Activated T-cell treated with anti-CD3 and anti-CD28 coated beads for 4 hours (primary cell): ENCODE data around the gene MYCN.

Experiments used
- DNase-seq: peaks from one replicate; pipeline ENCODE4 v3.0.0-alpha.2; 2020

The MYCN gene

DNA sequence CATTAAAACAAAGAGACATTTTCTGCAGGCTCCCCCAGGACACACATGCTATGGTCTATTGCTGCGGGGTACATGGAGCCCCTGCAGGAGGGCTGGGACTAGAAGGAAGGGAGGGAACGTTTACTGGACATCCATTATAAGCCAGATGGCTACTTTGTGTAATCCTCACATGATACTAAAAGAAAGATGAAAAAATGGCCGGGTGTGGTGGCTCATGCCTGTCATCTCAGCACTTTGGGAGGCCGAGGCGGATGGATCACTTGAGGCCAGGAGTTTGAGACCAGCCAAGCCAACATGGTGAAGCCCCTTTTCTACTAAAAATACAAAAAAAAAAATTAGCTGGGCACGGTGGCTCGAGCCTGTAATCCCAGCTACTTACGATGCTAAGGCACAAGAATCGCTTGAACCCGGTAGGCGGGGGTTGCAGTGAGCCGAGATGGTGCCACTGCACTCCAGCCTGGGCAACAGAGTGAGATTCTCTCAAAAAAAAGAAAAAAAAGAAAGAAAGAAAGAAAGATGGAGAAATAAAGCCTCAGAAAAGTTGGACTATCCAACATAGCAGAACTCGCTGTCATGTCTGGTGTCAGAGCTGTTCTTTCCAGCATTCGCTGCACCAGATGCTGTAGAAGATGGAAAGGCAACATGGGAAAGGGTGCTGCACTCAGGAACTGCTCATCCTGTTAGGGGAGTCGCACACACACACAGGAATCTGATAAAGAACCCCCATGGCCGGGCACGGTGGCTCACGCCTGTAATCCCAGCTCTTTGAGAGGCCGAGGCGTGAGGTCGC lies 7.8 kb upstream of the MYCN start:
- no peak for DNase-seq

DNA sequence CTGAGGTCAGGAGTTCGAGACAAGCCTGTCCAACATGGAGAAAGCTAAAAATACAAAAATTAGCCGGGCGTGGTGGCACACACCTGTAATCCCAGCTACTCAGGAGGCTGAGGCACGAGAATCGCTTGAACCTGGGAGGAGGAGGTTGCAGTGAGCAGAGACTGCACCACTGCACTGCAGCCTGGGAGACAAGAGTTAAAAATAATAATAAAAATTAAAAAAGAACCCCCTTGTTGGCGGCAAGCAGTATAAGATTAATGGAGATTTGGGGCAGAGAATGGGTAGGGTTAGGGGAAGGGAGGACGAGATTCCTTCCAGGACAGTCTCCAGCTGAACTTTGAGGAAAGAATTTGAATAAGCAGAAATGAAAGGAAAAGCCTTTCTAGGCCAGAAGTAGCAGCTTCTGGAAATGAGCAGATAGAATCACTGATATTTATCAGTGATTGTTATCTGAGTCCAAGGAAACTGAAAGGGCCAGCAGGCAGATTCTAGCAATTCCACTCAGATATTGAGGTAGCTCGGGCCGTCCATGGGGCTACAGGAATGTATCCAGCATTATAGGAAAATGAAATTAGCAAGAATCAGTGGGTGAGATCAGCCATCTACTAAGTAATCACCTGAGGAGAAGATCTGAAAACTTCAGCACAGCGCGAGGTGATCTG lies 7.0 kb upstream of the MYCN start:
- no peak for DNase-seq

DNA sequence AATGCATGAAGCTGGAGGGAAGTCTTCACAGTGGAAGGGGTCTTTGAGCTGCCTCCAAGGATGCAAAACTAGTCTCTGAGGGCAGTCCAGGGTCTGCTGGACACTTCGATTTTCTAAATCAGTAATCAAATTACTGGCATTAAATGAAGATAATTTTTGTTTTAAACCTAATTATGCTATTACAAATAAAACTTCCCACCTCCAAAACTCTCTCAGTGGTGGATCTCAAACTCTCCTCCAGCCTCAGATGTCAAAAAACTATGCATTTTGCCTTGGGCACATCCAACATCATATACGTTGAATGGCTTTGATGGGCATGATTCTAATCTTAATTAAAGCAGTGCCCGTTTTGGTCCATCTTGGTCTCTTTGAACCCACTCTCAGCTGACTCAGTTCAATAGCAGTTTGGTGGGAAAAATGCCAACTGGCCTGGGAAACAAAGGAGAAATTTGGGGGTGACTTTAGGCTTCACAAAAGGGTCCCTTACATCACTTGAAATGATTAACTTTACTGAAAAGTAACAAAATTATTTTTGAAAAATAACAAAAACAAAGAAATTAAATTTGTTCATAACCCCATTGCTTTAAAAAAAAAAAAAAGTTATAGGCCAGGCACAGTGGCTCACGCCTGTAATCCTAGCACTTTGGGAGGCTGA lies 5.9 kb upstream of the MYCN start:
- no peak for DNase-seq

GRCh38 chr2:15935189-15935588 lies 5.2 kb upstream of the MYCN start:
- DNase-seq = no peak

DNA sequence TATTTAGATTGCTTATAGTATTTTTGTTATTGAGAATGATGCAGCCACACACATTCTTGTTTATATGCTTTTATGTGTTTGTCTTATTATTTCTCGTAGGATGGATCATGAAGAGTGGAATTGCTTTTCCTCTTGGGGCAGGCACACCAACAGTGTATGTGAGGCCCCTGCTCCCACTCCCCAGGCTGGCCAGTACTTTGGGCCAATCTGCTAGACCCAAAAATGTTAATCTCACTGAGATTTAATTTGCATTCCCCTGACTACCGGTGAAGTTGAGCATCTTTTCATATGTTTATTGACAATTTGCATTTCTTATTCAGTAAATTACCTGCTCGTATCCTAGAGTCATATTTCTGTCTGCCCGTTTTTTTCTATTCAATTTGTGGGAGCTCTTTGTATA lies 4.7 kb upstream of the MYCN start:
- no peak for DNase-seq

DNA sequence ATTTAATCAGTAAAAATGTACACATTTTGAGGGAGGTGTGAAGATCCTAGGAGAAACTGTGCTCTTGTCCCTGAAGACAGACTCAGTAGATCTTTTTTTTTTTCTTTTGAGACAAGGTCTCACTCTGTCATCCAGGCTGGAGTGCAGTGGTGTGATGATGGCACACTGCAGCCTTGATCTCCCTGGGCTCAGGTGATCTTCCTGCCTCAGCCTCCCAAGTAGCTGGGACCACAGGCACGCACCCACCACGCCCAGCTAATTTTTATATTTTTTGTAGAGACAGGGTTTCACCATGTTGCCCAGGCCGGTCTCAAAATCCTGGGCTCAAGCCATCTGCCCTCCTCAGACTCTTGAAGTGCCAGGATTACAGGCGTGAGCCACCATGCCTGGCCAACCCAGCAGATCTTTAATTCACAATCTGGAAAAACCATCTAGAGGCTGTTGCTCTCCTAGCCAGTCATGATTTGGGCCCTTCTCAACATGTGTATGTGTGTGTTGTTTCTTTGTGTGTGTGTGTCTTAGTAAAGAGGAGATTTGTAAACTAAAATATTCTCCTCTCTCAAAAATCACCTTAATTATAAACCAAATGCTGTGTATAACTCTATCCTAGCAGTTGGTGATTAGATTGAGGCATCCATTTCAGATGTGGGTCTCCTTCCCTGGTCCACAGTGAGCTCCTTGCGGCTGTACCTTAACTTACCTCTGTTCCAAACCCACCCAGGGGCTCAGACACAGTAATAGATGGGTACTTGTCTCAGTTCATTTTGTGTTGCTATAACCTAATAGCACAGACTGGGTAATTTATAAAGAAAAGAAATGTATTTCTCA lies 3.9 kb upstream of the MYCN start:
- no peak for DNase-seq

GRCh38 chr2:15937105-15937881 lies 3.1 kb upstream of the MYCN start:
- no peak for DNase-seq

- no peak for DNase-seq
Measured at GRCh38 chr2:15937882-15938802, 2.2 kb upstream of the MYCN start.

DNA sequence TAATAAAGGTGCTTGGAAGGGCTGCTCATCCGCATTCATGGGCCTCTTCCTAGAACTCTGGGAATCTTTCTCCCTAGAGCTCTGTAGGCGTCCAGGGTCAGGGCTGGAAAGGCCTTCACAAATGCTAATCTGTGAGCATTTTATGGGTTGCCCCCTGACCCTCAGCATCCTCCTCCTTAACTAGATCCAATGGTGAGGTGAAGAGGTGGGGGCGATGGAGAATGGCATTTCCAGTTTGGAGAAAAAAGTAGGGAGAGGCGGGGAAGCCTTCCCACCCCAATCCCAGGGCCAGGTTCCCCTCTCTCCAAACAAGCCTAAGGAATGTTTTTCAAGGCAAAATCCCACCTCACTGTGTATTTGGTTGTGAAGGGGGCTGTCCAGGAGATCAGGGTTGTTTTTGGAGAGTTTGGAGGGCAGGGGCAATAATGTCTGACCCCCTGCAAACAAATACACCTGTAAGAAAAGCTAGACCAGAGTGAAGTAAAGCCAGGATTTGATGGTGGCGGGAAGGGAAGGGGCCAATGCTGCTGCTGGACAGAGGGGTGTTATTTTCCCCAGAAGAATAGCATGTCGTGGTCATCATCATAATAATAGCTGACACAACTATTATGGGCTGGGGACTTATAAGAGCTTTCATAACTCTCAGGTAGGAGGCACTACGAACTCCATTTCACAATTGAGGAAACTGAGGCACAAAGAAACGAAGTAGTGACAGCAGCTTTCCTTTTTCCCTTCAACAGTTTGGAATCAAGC lies 1.4 kb upstream of the MYCN start:
- no peak for DNase-seq

- DNase-seq = no peak
Measured at GRCh38 chr2:15939556-15939853, 845 bp upstream of the MYCN start.

DNA sequence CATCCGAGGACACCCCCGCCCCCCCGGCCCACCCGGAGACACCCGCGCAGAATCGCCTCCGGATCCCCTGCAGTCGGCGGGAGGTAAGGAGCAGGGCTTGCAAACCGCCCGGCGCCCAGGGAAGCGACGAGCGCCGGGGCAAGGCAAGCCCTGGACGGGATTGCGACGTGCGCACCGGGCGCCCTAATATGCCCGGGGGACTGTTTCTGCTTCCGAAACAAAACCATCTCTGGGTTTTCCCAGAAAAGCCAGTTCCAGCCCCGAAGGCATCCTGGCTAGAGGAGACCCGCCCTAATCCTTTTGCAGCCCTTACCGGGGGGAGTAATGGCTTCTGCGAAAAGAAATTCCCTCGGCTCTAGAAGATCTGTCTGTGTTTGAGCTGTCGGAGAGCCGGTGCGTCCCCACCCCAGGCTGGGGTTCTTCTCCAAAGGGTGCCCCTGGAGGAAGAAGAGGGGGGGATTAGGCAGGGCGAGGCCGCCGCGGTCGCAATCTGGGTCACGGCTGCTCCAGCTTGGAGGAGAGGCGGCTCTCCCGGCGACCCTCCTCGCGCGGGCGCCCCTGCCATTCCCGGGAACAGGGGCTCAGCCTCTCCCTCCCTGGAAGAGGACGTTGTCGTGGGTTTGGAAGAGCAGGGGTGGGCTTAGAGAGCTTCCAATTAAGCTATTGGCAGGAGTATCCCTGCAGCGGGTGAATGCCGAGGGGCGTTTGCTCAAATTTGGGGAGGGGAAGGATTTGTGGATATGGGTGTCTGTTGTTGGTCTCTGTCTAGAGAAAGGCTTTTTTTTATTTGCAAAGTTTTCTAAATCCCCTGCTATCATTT lies 521 bp downstream of the MYCN start:
- no peak for DNase-seq

GRCh38 chr2:15941481-15941850 lies 1.1 kb downstream of the MYCN start:
- DNase-seq = no peak

DNA sequence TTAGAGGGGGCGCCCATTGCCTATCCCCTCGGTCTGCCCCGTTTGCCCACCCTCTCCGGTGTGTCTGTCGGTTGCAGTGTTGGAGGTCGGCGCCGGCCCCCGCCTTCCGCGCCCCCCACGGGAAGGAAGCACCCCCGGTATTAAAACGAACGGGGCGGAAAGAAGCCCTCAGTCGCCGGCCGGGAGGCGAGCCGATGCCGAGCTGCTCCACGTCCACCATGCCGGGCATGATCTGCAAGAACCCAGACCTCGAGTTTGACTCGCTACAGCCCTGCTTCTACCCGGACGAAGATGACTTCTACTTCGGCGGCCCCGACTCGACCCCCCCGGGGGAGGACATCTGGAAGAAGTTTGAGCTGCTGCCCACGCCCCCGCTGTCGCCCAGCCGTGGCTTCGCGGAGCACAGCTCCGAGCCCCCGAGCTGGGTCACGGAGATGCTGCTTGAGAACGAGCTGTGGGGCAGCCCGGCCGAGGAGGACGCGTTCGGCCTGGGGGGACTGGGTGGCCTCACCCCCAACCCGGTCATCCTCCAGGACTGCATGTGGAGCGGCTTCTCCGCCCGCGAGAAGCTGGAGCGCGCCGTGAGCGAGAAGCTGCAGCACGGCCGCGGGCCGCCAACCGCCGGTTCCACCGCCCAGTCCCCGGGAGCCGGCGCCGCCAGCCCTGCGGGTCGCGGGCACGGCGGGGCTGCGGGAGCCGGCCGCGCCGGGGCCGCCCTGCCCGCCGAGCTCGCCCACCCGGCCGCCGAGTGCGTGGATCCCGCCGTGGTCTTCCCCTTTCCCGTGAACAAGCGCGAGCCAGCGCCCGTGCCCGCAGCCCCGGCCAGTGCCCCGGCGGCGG lies 1.7 kb downstream of the MYCN start:
- no peak for DNase-seq

DNA sequence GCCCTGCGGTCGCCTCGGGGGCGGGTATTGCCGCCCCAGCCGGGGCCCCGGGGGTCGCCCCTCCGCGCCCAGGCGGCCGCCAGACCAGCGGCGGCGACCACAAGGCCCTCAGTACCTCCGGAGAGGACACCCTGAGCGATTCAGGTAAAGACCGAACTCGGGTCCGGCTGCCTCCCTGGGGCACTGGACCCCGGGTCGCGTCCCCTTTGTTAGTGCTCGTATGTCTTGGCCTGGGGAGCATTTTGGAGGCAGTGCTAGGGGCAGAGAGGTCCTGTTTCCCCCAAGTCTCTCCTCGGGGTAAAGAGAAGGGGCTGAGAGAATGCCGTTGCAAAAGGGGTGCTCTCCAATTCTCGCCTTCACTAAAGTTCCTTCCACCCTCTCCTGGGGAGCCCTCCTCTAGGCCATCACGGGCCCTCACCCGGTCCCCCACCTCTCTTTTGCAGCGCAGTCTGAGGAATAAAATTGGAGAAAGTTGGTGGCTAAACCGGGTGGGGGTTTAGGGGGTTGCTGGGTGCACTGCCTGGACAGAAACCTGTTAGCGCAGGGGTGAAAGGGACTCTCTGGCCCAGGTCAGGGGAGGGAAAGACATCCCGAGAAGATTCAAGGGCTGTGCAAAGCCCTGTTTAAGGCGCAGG lies 2.5 kb downstream of the MYCN start:
- no peak for DNase-seq

DNA sequence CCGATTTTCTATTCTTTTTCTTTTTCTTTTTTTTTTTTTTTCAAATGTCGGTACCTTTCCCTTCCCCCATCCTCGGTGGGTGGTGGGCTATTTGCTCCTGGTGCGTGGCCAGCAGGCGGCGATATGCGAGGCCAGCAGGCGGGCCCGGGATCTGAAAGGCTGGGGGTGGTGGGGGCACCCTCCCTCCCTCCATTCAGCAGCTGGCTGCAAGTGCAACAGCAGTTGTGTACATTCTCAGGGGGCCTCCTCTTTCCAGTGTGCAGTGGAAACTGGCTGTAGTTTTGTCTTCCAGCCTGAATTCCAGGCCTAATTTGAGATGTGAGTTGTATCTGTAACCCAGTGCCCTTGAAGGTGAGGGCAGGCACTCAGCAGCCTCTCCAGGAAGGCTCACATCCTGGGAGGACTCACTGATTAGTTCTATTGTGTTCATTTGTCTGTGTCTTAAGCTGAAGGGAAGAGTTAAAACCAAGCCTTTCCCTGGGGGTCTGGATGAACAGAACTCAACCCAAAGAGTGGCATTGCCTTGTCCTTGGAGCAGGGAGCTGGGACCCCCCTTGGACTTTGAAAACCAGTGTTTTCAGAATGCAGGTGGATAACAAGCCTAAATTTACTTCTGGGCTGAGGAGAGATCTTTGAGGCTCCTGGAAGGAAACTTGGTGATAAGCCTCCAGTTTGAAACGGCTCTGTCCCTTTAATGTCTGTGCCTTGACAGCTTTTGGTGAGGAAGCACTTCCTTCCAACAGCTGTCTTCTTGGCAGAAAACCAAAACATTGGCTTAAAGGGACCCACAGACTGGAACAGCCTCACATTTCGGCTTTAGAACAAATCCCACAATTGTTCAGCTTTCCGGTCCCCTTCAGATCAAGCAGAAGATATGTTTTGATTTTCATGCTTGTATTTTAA lies 3.3 kb downstream of the MYCN start:
- no peak for DNase-seq

- no peak for DNase-seq
Measured at GRCh38 chr2:15944325-15945017, 4.1 kb downstream of the MYCN start.
